HepG2 (cell line): ENCODE results near the gene WDR54. TPM values are rescaled to one million over a fixed set of nuclear protein-coding genes. Genes with fewer than 3 reads are reported as not detected.

ENCODE experiments used
- HNF4G ChIP-seq, 2 experiments: sonication (generic) in 1 of 2; formaldehyde crosslinking in 1 of 2; IDR thresholded peaks; 2 replicates each; pipeline versions ENCODE4 v1.4.0 to v1.6.1; 2011 to 2020; ENCODE audit warnings: borderline replicate concordance in 2 of 2, low read depth in 2 of 2, mild to moderate bottlenecking in 2 of 2, low read length in 1 of 2, missing genetic modification reagents in 1 of 2, moderate library complexity in 1 of 2
- HOXA9 ChIP-seq: sonication (generic); formaldehyde crosslinking; IDR thresholded peaks from 2 replicates; pipeline ENCODE4 v1.8.1; 2022; ENCODE audit warnings: missing genetic modification reagents, mild to moderate bottlenecking, moderate library complexity, borderline replicate concordance
- PHF8 ChIP-seq: sonication (generic); formaldehyde crosslinking; IDR thresholded peaks from 2 replicates; pipeline ENCODE4 v1.5.0; 2020; ENCODE audit warnings: missing genetic modification reagents
- PRPF4 ChIP-seq: fragments of 200-400 bp; formaldehyde crosslinking; IDR thresholded peaks from 2 replicates; pipeline ENCODE4 v1.6.1; 2016; ENCODE audit warnings: low read length, low read depth; ENCODE audit not compliant: poor library complexity, severe bottlenecking
- TOE1 ChIP-seq: sonication (generic); formaldehyde crosslinking; IDR thresholded peaks from 2 replicates; pipeline ENCODE4 v1.4.0; 2020; ENCODE audit warnings: mild to moderate bottlenecking, missing genetic modification reagents
- ZC3H4 ChIP-seq: sonication (generic); formaldehyde crosslinking; IDR thresholded peaks from 2 replicates; pipeline ENCODE4 v1.4.0; 2020; ENCODE audit warnings: missing genetic modification reagents, borderline replicate concordance
- ZFP1 ChIP-seq: IDR thresholded peaks from 2 replicates; pipeline ENCODE4 v1.6.1; 2016
- ZNF232 ChIP-seq: sonication (generic); formaldehyde crosslinking; IDR thresholded peaks from 2 replicates; pipeline ENCODE4 v1.4.0; 2020; ENCODE audit warnings: missing genetic modification reagents, borderline replicate concordance
- ZNF333 ChIP-seq: sonication (generic); formaldehyde crosslinking; IDR thresholded peaks from 2 replicates; pipeline ENCODE4 v1.4.0; 2020; ENCODE audit warnings: mild to moderate bottlenecking, missing genetic modification reagents, borderline replicate concordance
- ZNF598 ChIP-seq: sonication (generic); formaldehyde crosslinking; IDR thresholded peaks from 2 replicates; pipeline ENCODE4 v1.5.1; 2020; ENCODE audit warnings: mild to moderate bottlenecking, missing genetic modification reagents, borderline replicate concordance
- ZNF761 ChIP-seq: sonication (generic); formaldehyde crosslinking; conservative IDR thresholded peaks from 2 replicates; pipeline ENCODE4 v1.4.0; 2020; ENCODE audit warnings: mild to moderate bottlenecking, missing genetic modification reagents
- polyA plus RNA-seq, 8 experiments: library from polyadenylated mRNA; depleted of rRNA in 3 of 8; stranded (reverse) in 7 of 8; unstranded in 1 of 8; fragments of >200 nt; fragmentation: Illumina TruSeq in 4 of 8; extraction: Trizol in 4 of 8; gene quantifications; 2 replicates each; pipeline versions ENCODE4 v1.2.1 to v1.2.3, GENCODE V29; 2011 to 2016; ENCODE audit warnings: low read depth in 4 of 8, missing spikeins in 1 of 8, mixed read lengths in 1 of 8; ENCODE audit not compliant: insufficient read depth in 1 of 8
- total RNA-seq, 5 experiments: library from RNA; depleted of rRNA; stranded (reverse); fragments of >200 nt; fragmentation: Illumina TruSeq; extraction: Trizol; gene quantifications; 2 replicates each; pipeline ENCODE4 v1.2.3, GENCODE V29; 2016; ENCODE audit warnings: low read depth in 1 of 5
- TF ChIP-seq, protein P1 (sequence below): sonication (generic); formaldehyde crosslinking; IDR thresholded peaks from 2 replicates; pipeline ENCODE4 v1.4.0; 2020; ENCODE audit warnings: missing genetic modification reagents, borderline replicate concordance
- TF ChIP-seq, protein P2 (sequence below): sonication (generic); formaldehyde crosslinking; IDR thresholded peaks from 2 replicates; pipeline ENCODE4 v1.9.0; 2022; ENCODE audit warnings: missing genetic modification reagents, mild to moderate bottlenecking, borderline replicate concordance
- TF ChIP-seq, protein P3 (sequence below): IDR thresholded peaks from 2 replicates; pipeline ENCODE4 v1.6.1; 2016; ENCODE audit warnings: missing compliant biosample characterization, missing genetic modification reagents, borderline replicate concordance
- TF ChIP-seq, protein P4 (sequence below): sonication (generic); formaldehyde crosslinking; IDR thresholded peaks from 2 replicates; pipeline ENCODE4 v1.5.1; 2020; ENCODE audit warnings: mild to moderate bottlenecking, missing genetic modification reagents, borderline replicate concordance
- TF ChIP-seq, protein P5 (sequence below): sonication (generic); formaldehyde crosslinking; IDR thresholded peaks from 2 replicates; pipeline ENCODE4 v1.8.0; 2022; ENCODE audit warnings: mild to moderate bottlenecking, missing genetic modification reagents, borderline replicate concordance

The WDR54 gene
- total and polyA plus RNA-seq, 2 of the 13 experiments (the other 11 are each of a cell fraction or from before 2014, with no cell fraction given), result 2.0 to 17.3 TPM

DNA sequence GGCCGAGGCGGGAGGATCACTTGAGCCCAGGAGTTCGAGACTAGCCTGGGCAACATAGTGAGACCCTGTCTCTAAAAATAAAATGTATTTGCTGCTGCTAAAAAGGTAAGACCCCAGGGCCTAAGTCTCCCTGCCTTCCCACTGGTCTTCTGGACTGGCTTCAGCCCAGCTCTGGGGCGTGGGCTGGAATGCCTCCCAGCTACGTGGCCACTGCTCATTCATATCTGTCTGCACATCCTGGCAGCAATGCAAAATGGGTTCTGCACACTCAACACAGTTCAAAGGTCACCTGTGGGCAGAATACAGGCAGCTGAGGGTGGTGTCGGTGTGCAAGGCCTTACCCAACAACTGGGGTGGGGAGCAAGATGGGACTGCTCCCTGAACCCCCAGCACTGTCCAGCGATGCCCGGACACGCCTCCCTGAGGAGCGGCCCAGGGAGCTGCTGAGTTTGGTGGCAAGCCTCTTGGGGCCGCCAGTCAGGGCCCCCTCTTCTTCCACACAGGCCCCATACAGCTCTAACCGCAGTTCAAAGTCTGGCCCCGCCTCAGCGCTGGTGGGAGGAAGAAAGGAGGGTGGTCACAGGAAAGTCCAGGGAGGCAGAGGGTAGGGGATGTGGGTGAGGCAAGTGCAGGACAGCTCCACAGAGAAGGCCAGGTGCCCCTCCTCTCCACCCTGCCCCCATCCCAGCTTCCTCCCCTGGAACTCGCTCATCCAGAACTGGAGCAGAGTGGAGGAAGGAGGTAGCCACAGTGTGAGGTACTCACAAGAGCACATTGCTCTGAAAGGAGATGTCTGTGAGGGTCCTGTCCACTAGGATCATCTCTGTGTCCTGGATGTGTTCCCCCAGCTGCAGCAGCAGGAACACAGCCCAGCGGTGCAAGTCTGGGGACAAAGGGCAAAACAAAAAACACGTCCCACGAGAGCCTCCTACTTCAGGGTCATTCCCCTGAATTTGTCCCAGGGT, 8.2 kb downstream of the WDR54 start (continued):
- TF ChIP-seq, protein P1, sequence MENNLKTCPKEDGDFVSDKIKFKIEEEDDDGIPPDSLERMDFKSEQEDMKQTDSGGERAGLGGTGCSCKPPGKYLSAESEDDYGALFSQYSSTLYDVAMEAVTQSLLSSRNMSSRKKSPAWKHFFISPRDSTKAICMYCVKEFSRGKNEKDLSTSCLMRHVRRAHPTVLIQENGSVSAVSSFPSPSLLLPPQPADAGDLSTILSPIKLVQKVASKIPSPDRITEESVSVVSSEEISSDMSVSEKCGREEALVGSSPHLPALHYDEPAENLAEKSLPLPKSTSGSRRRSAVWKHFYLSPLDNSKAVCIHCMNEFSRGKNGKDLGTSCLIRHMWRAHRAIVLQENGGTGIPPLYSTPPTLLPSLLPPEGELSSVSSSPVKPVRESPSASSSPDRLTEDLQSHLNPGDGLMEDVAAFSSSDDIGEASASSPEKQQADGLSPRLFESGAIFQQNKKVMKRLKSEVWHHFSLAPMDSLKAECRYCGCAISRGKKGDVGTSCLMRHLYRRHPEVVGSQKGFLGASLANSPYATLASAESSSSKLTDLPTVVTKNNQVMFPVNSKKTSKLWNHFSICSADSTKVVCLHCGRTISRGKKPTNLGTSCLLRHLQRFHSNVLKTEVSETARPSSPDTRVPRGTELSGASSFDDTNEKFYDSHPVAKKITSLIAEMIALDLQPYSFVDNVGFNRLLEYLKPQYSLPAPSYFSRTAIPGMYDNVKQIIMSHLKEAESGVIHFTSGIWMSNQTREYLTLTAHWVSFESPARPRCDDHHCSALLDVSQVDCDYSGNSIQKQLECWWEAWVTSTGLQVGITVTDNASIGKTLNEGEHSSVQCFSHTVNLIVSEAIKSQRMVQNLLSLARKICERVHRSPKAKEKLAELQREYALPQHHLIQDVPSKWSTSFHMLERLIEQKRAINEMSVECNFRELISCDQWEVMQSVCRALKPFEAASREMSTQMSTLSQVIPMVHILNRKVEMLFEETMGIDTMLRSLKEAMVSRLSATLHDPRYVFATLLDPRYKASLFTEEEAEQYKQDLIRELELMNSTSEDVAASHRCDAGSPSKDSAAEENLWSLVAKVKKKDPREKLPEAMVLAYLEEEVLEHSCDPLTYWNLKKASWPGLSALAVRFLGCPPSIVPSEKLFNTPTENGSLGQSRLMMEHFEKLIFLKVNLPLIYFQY (CRISPR knock-in tag), result peak; percentile 56; the same call in 1 of the 2 replicates
- TF ChIP-seq ZC3H4 (CRISPR knock-in tag) (no peak), HOXA9 (CRISPR knock-in tag) (no peak; the same call in 1 of the 2 replicates), ZNF598 (CRISPR knock-in tag) (0 out of 2 replicates have a peak, but pooled peaks have one; percentile 35), ZNF333 (CRISPR knock-in tag) (no peak; the same call in 1 of the 2 replicates), ZNF761 (peak; percentile 94; the same call in 1 of the 2 replicates), ZFP1 (CRISPR knock-in tag) (no peak), TOE1 (CRISPR knock-in tag) (no peak), ZNF232 (no peak), HNF4G (IDR thresholded peaks at IDR 0.05; ENCODE audit: borderline replicate concordance, low read depth, low read length) (peak; percentile 84), HNF4G (CRISPR knock-in tag; IDR thresholded peaks at IDR 0.05; ENCODE audit: borderline replicate concordance, low read depth) (peak; percentile 99), PRPF4 (no peak), PHF8 (CRISPR knock-in tag) (peak; percentile 54; the same call in 1 of the 2 replicates)
- TF ChIP-seq, protein P2, sequence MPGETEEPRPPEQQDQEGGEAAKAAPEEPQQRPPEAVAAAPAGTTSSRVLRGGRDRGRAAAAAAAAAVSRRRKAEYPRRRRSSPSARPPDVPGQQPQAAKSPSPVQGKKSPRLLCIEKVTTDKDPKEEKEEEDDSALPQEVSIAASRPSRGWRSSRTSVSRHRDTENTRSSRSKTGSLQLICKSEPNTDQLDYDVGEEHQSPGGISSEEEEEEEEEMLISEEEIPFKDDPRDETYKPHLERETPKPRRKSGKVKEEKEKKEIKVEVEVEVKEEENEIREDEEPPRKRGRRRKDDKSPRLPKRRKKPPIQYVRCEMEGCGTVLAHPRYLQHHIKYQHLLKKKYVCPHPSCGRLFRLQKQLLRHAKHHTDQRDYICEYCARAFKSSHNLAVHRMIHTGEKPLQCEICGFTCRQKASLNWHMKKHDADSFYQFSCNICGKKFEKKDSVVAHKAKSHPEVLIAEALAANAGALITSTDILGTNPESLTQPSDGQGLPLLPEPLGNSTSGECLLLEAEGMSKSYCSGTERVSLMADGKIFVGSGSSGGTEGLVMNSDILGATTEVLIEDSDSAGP, result peak; percentile 93
- TF ChIP-seq, protein P3, sequence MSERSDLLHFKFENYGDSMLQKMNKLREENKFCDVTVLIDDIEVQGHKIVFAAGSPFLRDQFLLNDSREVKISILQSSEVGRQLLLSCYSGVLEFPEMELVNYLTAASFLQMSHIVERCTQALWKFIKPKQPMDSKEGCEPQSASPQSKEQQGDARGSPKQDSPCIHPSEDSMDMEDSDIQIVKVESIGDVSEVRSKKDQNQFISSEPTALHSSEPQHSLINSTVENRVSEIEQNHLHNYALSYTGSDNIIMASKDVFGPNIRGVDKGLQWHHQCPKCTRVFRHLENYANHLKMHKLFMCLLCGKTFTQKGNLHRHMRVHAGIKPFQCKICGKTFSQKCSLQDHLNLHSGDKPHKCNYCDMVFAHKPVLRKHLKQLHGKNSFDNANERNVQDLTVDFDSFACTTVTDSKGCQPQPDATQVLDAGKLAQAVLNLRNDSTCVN (CRISPR knock-in tag), result peak; percentile 41; the same call in 1 of the 2 replicates
- TF ChIP-seq, protein P4, sequence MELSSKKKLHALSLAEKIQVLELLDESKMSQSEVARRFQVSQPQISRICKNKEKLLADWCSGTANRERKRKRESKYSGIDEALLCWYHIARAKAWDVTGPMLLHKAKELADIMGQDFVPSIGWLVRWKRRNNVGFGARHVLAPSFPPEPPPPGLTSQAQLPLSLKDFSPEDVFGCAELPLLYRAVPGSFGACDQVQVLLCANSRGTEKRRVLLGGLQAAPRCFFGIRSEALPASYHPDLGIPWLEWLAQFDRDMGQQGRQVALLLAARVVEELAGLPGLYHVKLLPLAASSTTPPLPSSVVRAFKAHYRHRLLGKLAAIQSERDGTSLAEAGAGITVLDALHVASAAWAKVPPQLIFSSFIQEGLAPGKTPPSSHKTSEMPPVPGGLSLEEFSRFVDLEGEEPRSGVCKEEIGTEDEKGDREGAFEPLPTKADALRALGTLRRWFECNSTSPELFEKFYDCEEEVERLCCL (CRISPR knock-in tag), result 0 out of 2 replicates have a peak, but pooled peaks have one; percentile 53
- TF ChIP-seq, protein P5, sequence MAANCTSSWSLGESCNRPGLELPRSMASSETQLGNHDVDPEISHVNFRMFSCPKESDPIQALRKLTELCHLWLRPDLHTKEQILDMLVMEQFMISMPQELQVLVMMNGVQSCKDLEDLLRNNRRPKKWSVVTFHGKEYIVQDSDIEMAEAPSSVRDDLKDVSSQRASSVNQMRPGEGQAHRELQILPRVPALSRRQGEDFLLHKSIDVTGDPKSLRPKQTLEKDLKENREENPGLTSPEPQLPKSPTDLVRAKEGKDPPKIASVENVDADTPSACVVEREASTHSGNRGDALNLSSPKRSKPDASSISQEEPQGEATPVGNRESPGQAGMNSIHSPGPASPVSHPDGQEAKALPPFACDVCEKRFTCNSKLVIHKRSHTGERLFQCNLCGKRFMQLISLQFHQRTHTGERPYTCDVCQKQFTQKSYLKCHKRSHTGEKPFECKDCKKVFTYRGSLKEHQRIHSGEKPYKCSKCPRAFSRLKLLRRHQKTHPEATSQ (CRISPR knock-in tag), result no peak
